Measurements from ENCODE around the gene NTSR1.
A peak's percentile ranks its signal among the peaks of the same experiment; 100 is the strongest.

Gene NTSR1

DNA sequence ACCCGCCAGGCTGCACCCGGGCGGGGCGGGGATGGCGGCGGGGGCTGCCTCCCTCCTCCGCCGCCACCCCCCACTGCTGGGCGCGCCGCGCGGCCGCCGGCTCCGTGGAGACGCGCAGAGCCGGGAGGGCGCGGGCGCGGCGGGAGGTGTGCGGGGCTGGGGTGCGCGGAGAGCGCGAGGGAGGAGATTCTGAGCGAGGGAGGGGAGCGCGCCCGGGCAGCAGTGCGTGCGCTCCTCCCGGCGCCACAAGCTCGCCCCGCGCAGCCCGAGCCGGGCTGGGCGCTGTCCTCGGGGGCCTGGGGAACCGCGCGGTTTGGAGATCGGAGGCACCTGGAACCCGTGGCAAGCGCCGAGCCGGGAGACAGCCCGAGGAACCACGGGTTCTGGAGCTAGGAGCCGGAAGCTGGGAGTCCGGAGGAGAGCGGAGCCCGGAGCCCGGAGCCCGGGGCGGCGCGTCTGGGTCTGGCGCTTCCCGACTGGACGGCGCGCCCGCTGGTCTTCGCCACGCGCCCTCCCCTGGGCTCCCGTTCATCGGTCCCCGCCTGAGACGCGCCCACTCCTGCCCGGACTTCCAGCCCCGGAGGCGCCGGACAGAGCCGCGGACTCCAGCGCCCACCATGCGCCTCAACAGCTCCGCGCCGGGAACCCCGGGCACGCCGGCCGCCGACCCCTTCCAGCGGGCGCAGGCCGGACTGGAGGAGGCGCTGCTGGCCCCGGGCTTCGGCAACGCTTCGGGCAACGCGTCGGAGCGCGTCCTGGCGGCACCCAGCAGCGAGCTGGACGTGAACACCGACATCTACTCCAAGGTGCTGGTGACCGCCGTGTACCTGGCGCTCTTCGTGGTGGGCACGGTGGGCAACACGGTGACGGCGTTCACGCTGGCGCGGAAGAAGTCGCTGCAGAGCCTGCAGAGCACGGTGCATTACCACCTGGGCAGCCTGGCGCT lies at the start of gene NTSR1:
Gene NTSR1 (plus strand): TSS at position 246 of the 946 bp plus-strand sequence. CDS start 372 bp downstream, at position 618.
- no peak for DNase-seq (ENCODE audit: low spot score)

DNA sequence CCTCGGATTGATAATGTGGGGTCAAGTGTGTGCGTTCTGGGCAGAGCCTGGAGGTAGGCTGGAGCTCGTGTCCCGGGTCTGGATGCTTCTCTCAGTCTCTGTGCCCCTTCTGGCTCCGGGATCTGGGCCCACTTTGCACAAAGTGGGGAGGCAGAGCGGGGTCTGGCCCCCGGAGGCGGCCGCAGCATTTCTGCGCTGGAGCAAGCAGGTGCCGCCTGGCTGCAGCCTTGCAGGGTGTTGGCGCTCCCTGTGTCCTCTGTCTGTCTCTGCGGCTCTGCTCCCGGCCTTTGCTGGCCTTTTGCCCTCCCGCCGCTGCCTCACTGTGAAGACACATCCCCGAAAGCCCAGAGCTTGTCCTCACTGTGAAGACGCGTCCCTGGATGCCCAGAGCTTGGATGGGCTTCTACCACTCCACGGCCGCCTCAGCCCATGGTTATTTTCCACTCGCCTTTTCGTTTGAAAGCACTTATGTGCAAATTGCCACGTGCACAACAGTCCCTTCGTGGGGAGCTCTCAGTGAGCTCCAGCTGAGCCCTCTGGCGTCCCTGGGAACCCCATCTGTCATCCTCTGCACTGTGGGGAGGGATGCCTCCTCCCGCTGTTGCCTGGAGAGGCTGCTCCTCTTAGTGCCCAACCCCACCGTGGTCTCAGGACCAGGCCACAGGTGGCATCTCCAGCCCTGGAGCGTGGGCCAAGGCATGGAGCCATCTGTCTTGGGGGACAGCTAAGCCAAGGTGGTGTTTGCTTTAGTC lies 49.0 kb upstream of the NTSR1 start:
- no peak for DNase-seq (ENCODE audit: low spot score)

DNA sequence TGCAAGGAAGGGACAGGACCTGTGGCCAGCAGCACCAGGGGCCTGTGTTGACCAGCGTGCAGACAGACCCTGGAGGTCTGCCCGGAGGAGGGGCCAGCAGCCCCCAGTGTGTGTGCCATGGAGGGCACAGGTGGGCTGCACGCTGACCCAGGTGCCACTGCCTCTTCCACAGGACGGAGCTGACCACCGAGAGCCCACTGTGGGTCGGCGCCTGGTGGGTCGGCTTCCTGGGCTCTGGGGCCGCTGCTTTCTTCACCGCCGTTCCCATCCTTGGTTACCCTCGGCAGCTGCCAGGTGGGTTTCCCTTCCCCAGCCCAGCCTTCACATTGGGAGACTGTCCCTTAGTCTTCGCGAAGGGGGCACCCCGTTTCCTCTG lies 48.4 kb upstream of the NTSR1 start:
- DNase-seq (ENCODE audit: low spot score): no peak

DNA sequence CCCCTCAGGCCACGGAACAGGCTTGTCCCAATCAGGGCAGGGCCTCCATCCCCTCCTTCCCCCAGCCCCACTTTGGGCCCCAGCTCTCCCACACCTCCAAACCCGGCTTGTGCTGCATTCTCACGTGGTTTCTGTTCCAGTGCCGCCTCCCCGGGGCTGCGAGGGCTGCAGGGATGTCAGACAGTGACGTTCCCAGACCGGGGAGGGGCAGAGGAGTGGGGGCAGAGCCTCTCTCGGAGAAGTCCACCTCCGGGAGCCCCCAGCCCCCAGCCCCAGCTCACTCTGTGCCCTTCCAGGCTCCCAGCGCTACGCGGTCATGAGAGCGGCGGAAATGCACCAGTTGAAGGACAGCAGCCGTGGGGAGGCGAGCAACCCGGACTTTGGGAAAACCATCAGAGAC lies 47.9 kb upstream of the NTSR1 start:
- no peak for DNase-seq (ENCODE audit: low spot score)

DNA sequence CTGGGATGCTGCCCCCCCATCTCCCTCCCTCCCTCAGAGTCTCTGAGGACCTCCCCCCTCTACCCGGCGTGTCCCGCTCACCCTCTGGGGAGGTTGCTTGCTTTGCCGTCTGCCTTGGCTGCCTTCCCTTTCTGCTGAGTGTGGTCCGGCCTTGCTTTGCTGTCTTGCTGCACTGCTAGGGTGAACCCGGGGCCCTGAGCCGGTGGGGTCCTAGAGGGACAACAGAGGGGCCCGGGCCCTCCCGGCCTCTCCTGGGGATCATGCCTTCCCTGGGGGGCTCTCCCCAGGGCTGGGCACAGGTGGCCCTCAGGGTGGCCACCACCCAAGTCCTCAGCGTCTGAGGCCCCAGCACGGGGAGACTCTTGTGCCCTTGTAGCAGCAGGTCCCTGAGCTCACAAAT lies 47.0 kb upstream of the NTSR1 start:
- DNase-seq (ENCODE audit: low spot score): no peak

DNA sequence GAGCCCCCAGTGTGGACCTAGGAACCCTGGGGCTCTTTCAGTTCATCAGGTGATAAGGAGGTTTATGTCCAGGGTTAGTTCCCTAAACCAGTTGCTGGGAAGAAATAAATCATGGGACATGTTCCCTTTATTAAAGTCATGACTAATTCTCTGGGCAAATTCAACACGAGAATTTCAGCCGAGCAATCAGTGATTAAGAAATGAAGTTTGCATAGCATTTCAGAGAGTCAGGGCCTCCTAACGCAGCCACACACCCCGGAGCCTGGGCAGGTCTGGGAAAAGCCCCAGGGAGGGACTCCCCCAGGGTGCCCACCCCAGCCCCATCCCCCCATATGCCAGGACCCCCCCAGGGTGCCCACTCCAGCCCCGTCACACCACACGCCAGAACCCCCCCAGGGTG lies 46.2 kb upstream of the NTSR1 start:
- no peak for DNase-seq (ENCODE audit: low spot score)

DNA sequence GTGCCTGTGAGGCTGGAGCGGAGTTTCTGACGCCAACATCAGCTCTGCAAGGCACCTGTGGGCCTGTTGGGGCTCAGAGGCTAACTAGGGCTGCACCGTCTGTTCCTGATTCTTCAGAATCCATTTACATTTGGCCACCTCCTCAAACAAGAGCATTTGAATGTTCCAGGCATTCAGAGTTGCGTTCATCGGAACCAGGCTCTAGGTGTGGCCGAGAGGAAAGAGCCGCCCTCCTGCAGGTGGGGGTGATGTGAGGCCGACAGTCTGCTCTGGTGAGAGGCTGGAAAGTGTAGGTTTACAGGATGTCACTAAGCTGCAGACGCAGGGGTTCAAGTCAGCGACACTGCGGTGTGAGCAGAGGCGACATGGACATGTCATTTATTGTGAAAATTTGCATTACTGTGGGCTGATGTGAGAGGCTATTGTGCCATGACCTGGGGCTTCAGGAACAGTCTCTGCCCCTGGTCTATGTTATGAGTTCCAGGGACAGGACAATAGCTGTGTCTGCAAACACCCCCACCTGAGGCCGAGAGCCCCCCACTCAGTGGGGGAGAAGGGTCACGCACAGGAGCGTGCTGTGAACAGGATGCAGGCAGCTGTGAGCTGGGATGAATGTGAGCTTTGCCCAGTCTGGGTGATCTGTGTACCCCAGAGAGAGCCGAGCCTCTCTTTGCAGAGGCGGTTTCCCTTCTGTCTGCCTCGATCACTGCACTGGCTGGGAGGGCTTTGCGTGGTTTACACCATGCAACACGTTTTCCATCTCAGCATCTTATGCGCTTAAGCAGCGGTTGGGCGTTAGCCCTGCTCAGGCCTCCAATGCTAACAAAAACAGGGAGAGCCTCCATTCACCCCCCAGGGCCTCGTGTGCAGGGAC lies 45.3 kb upstream of the NTSR1 start:
- no peak for DNase-seq (ENCODE audit: low spot score)

DNA sequence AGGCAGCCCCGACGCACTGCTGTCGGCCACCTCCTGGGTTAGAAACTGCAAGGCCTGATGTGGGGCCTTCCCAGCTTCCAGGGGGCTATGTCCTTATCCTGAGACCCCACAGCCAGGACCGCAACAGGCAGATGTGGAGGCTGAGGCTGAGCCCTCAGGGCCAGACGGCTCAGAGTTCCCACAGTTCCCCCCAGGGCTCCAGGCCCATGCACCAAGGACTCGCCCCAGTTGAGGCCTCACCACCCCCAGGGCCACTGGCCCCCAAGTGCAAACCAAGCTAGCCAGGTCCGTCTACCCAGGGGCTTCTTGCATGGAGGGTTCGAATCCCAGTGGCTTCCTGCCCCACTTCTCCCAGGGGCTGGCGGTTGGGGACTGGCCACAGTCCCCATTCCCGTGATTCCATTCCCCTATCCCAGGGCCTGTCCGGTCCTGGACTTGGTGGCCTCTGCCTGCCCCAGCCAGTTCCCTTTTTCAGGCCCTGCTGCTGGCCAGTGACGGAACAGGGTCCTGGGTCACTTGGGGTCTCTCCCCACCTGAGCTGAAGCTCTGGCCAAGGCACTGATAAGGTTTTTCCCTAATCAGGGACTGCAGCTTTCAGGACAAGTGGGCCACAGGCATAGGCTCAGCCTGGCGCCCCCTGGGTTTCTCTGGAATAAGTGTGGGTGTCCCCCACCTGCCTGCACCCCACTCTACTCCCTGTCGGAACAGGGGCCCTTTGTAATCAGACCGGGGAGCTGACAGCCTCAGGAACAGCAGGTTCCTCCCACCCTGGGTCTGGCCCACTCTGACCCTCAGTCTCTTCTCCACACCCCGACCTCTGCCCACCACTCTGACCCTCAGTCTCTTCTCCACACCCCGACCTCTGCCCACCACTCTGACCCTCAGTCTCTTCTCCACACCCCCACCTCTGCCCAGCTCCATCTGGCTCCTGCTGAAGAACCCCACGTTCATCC lies 44.3 kb upstream of the NTSR1 start:
- no peak for DNase-seq (ENCODE audit: low spot score)

DNA sequence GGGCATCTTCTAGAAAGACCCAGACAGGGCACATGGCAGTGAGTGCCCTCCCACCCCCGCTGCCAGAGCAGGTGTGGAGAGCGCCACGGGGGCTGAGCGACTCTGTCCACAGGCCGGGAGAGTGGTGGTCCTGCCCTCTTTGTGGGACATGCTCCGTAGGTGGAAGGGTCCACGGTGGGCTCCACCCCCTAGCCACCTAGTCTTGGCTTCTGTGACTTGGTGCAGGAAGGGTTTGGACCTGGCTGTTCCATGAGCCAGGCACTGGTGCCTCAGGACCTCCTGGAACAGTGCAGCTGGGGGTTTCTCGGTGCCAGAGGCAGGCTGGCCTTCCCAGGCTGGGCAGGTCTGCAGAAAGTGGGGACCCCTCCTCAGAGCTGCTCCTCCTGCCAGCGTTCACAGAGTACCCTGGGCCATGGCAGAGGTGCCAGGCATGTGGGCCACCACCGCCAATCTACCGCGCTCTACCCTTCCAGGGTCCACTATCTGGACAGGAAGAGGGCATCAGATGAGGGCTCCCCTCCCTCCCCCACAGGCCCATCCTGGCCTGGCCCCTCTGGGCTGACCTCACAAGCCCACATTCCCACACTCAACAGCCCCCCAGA lies 43.4 kb upstream of the NTSR1 start:
- DNase-seq (ENCODE audit: low spot score): no peak

DNA sequence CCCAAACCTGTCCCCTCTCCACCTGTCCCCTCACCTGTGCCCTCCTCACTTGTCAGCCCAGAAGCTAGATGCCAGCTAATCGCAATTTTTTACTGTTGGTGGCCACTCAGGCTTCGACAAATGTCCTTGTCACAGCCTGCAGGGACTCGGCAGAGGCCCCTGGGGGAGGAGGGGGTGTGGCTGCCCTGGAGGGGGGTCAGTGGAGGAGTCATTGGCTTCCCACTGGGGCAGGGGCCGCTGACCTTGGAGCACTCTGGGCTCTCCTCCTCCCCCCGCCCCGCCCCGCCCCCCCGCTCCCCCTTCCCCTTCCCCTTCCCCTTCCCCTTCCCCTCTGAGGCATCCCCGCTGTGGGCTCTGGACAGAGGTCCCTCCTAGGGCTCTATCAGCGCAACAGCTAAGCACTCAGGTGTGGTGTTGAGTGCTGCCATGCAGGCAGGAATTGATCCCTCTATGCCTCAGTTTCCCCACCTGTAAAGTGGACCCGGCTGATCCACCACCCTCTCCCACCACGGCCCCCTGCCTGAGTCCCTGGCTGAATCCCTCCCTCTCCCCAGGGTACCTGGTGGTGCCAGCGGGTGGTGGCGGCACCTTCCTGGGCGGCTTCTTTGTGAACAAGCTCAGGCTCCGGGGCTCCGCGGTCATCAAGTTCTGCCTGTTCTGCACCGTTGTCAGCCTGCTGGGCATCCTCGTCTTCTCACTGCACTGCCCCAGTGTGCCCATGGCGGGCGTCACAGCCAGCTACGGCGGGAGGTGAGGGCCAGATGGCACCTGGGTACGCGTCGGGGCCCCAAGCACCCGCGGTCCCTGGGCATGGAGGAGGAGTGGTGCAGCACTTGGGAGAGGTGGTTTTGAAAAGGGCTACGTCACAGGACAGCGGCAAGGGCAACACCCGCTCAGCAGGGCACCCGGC lies 42.6 kb upstream of the NTSR1 start:
- DNase-seq (ENCODE audit: low spot score): no peak

DNA sequence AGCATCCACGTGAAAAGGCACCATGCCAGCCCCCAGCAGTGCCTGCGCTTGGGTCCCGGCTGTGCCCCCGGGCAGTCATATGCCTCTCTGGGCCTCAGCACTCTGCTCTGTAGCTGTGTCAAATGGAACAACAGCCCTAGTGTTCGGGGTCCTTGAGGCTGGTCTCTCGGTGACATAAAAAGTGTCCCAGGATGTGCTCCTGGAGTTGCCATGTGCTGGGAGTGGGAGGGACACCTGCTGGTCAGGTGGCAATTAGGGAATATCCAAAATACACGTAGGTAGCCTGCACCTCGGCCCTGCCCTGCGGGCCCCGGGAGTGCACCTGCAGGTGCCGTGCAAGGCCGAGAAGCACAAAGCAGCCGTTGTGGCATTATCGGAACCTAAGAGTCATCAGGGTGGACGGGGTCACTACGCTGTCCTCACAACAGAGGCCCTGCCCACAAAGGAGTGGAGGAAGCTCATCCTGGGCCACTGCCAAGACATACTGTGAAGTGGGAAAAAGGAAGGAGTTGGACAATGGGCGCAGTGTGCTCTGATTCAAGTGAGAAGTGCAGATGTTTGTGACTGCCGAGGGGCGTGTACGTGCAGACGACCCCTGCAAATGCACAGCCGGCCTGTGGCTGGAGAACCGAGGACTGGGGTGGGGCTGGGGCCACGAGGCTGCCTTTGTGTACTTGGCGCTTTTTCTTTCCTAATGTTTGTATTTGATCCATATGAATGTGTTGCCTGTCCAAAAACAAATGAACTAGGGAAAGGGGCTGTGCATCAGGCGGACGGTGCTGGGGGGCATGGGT lies 41.7 kb upstream of the NTSR1 start:
- peak; percentile 84 for DNase-seq (ENCODE audit: low spot score)

DNA sequence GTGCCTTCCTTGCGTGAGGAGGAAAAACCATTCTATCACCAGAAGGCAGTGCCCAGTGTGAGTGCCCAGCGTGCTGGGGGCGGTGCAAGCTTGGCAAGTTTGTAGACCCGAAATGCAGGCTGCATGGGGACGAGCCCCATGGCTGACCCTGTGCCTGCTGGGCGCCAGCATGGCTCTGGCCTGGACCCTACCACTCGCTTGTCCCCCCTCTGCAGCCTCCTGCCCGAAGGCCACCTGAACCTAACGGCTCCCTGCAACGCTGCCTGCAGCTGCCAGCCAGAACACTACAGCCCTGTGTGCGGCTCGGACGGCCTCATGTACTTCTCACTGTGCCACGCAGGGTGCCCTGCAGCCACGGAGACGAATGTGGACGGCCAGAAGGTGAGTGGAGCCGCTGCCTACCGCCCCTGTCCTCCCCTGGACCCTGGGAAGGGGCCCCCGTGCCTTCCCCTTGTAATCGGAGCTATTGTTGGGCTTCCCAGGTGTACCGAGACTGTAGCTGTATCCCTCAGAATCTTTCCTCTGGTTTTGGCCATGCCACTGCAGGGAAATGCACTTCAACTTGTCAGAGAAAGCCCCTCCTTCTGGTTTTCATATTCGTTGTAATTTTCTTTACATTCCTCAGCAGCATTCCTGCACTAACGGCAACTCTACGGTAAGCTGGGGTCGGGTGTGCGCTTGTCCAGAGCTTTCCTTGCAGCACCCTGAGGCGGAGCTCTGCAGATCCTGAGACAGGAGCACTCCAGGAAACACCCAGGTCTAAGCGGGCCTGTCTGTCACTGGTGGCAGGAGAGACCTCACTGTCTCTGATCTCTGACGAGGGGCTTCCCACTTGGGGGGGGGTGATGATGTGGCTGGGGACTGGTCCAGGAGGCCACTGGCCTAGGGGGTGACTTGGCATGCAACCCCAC lies 40.9 kb upstream of the NTSR1 start:
- DNase-seq (ENCODE audit: low spot score): no peak

DNA sequence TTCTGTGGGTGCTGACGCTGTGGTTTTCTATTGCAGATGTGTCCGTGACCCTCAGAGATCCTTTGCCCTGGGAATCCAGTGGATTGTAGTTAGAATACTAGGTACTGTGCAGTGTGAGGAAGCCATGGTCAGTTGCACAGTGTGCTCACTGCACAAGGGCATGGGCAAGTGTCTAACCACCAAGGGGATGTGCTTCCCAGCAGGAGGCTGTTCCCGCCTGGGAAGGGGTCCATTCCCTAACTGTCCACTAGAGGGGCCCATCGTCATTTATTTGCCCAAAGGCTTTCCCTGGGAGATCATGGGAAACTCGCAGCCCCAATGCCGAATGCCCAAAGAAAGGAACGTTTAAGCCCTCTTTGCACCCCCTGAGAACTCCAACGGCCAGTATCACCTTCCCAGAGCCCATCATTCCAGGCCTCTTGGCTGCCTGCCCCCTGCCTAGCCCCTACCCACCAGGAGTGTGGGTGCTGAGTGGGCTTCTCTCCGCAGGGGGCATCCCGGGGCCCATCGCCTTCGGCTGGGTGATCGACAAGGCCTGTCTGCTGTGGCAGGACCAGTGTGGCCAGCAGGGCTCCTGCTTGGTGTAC lies 40.1 kb upstream of the NTSR1 start:
- peak; percentile 67 for DNase-seq (ENCODE audit: low spot score)

DNA sequence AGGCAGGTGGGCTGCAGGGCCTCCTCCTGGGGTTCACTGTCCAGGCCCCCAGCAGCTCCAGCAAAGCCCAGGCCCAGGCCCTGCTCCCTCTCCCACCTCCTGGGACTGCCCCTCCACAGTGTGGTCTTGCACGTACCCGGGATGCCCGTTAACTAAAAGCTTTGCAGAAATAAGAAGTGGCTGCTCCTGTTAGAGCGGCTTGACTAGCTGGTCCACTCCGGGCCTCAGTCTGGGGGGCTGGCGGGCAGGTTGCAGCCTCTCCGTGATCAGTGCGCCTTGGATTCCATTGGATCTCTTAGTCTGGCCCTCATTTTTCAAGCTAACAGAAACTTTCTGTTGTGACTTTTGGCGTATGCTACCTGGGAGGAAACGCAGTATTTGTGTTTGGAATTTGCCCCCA lies 39.4 kb upstream of the NTSR1 start:
- DNase-seq (ENCODE audit: low spot score): no peak

DNA sequence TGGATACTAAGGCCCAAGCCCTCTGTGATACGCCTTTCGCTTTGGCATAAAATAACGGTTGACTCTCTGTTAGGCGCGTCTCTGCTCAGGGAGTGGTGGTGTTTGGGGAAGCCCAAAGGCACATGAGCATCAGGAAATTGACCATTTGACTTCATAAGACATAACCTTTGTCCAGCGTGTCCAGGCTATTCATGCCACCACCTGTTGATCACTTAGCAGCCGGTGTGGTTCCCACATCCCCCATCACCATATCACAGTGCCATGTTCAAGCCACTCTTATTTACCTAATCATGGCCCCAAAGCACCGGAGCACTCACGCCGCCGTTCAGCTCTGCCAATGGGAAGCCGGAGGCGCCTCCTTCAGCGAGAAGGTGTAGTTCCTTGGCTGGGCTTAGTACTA lies 38.5 kb upstream of the NTSR1 start:
- DNase-seq (ENCODE audit: low spot score): no peak

DNA sequence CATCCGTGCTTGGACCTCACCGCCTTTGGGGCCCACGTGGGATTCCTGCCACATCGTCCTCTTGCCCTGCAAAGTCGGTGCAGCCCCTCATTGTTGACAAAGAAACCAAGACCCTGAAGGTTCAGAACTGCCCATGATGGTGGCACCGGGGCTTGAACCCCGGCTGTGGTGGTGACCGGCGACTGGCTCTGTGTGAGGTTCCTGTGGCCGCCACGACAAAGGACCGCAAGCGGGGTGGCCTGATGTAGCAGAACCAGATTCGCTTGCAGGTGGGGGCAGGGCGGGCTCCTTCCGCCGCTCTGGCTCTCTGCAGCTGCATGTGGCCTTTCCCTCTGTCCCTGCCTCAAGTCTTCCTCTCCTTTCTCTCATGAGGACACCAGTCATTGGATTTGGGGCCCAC lies 37.6 kb upstream of the NTSR1 start:
- DNase-seq (ENCODE audit: low spot score): no peak

DNA sequence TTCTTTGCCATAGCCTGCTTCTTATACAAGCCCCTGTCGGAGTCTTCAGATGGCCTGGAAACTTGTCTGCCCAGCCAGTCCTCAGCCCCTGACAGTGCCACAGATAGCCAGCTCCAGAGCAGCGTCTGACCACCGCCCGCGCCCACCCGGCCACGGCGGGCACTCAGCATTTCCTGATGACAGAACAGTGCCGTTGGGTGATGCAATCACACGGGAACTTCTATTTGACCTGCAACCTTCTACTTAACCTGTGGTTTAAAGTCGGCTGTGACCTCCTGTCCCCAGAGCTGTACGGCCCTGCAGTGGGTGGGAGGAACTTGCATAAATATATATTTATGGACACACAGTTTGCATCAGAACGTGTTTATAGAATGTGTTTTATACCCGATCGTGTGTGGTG lies 36.9 kb upstream of the NTSR1 start:
- DNase-seq (ENCODE audit: low spot score): no peak

All from kidney capillary endothelial cell (primary cell).